Gastroesophageal sphincter (tissue), 4 donors: ENCODE data around the gene SLCO3A1. TPM values are rescaled to one million over a fixed set of nuclear protein-coding genes. Genes with fewer than 3 reads are reported as not detected.

Experiments used
- ATAC-seq: fragments of 150-250 bp; one replicate; pipeline ENCODE4 v1.9.1; 2016; ENCODE audit warnings: mild to moderate bottlenecking, moderate library complexity
- H3K27ac ChIP-seq, 4 donors: fragments of 200-600 bp; sonication (generic) in 3 of 4; 1 replicate in 3 of 4; 2 replicates in 1 of 4; pipeline ENCODE4 v1.5.1; 2016 to 2019
- H3K27me3 ChIP-seq: fragments of 200-600 bp; sonication (generic); one replicate; pipeline ENCODE4 v1.5.1; 2019
- H3K36me3 ChIP-seq, 2 donors: fragments of 200-600 bp; sonication (generic); one replicate each; pipeline ENCODE4 v1.5.1; 2019; ENCODE audit warnings: control low read depth in 1 of 2
- H3K4me1 ChIP-seq, 3 donors: fragments of 200-600 bp; sonication (generic); 1 replicate in 2 of 3; 2 replicates in 1 of 3; pipeline ENCODE4 v1.5.1; 2016 to 2019; ENCODE audit warnings: control low read depth in 2 of 3
- H3K4me3 ChIP-seq, 2 donors: fragments of 200-600 bp; sonication (generic); one replicate each; pipeline ENCODE4 v1.5.1; 2019; ENCODE audit warnings: mild to moderate bottlenecking in 1 of 2, moderate library complexity in 1 of 2
- H3K9me3 ChIP-seq, 3 donors: fragments of 200-600 bp; sonication (generic); one replicate each; pipeline ENCODE4 v1.5.1; 2017 to 2019; ENCODE audit warnings: control low read depth in 2 of 3
- CTCF ChIP-seq, 4 experiments: fragments of 200-600 bp in 2 of 4; fragments of 450-650 bp in 2 of 4; sonication (generic) in 1 of 4; IDR thresholded peaks; one replicate each; pipeline ENCODE4 v1.5.1; 2017 to 2019; ENCODE audit warnings: antibody characterized with exemption in 4 of 4, mild to moderate bottlenecking in 2 of 4, moderate library complexity in 2 of 4
- EP300 ChIP-seq: sonication (generic); formaldehyde crosslinking; IDR thresholded peaks from one replicate; pipeline ENCODE4 v1.6.1; 2017; ENCODE audit warnings: antibody characterized with exemption, mild to moderate bottlenecking
- POLR2A ChIP-seq, 2 donors: fragments of 450-650 bp; IDR thresholded peaks; one replicate each; pipeline ENCODE4 v1.6.1; 2017; ENCODE audit warnings: antibody characterized with exemption in 2 of 2, mild to moderate bottlenecking in 2 of 2, moderate library complexity in 1 of 2
- POLR2AphosphoS5 ChIP-seq: sonication (generic); formaldehyde crosslinking; IDR thresholded peaks from one replicate; pipeline ENCODE4 v1.6.1; 2017; ENCODE audit warnings: antibody characterized with exemption
- WGBS, 2 donors: methylation state at CpG; one replicate each; pipeline ENCODE4 v1.1.5; 2018; ENCODE audit warnings: low coverage in 1 of 2; 5-methylcytosine and 5-hydroxymethylcytosine counted together
- total RNA-seq, 4 donors: library from RNA; depleted of rRNA; stranded (reverse); fragments of >200 nt; gene quantifications; one replicate each; pipeline ENCODE4 v1.1.0, GENCODE V29; 2016

The SLCO3A1 gene
- total RNA-seq, 4 donors from 2014 or later, result 10.1 to 14.4 (median 12.1) TPM

- H3K36me3 ChIP-seq, result no peaks in the 10 kb centered on the region
- WGBS, 2 donors, result 75 to 95% methylated on average over 3 to 4 of the region's 4 CpGs
- no peak for ATAC-seq
- no peak overlapping the region for H3K4me3 ChIP-seq
- H3K27ac ChIP-seq, result no peak overlapping the region
- no peak for TF ChIP-seq EP300
- no peak for TF ChIP-seq CTCF (IDR thresholded peaks at IDR 0.05)
- no peak for TF ChIP-seq POLR2AphosphoS5
- TF ChIP-seq POLR2A (IDR thresholded peaks at IDR 0.05), result no peak
- H3K27me3 ChIP-seq, result no peaks in the 10 kb centered on the region
- no peaks in the 10 kb centered on the region for H3K9me3 ChIP-seq
- no peaks in the 10 kb centered on the region for H3K4me1 ChIP-seq
These were observed 149.2 kb downstream of the SLCO3A1 start for GRCh38 chr15:92002666-92003065.

- no peak overlapping the region for H3K27ac ChIP-seq
- no peaks in the 10 kb centered on the region for H3K9me3 ChIP-seq
- no peak for TF ChIP-seq EP300
- TF ChIP-seq CTCF (IDR thresholded peaks at IDR 0.05), result no peak
- no peak for TF ChIP-seq POLR2AphosphoS5
- no peak for TF ChIP-seq POLR2A (IDR thresholded peaks at IDR 0.05)
- no peaks in the 10 kb centered on the region for H3K27me3 ChIP-seq
- 80 to 91% methylated on average over 7 to 8 of the region's 9 CpGs for WGBS, 2 donors
- no peak for ATAC-seq
- no peaks in the 10 kb centered on the region for H3K4me1 ChIP-seq
- H3K4me3 ChIP-seq, result no peak overlapping the region
- H3K36me3 ChIP-seq, result no peaks in the 10 kb centered on the region
These were observed 150.1 kb downstream of the SLCO3A1 start for GRCh38 chr15:92003515-92004067.

GRCh38 chr15:92005154-92005553 lies 151.6 kb downstream of the SLCO3A1 start:
- Histone ChIP-seq H3K27ac (no peak overlapping the region), H3K4me1 (peaks cover 0 to 6% (median 0%) of the 10 kb centered on the region in 3 donors), H3K9me3 (no peaks in the 10 kb centered on the region), H3K4me3 (no peak overlapping the region), H3K36me3 (no peaks in the 10 kb centered on the region), H3K27me3 (no peaks in the 10 kb centered on the region)
- TF ChIP-seq CTCF (IDR thresholded peaks at IDR 0.05) (no peak), POLR2AphosphoS5 (no peak), POLR2A (IDR thresholded peaks at IDR 0.05) (no peak), EP300 (no peak)
- ATAC-seq, result no peak
- WGBS, 2 donors, result 100% methylated on average over 1 of the region's 6 CpGs; no CpG with 5 or more reads in 1 of the 2 donors

GRCh38 chr15:92006186-92007028 lies 152.9 kb downstream of the SLCO3A1 start:
- no peak for TF ChIP-seq POLR2AphosphoS5
- no peak for TF ChIP-seq EP300
- TF ChIP-seq POLR2A (IDR thresholded peaks at IDR 0.05), result no peak
- TF ChIP-seq CTCF (IDR thresholded peaks at IDR 0.05), result no peak
- ATAC-seq, result no peak
- Histone ChIP-seq H3K36me3 (no peaks in the 10 kb centered on the region), H3K4me1 (peaks cover 0 to 8% (median 0%) of the 10 kb centered on the region in 3 donors), H3K27me3 (no peaks in the 10 kb centered on the region), H3K9me3 (no peaks in the 10 kb centered on the region), H3K4me3 (no peak overlapping the region), H3K27ac (no peak overlapping the region)
- WGBS, 2 donors, result 78 to 89% methylated on average over 5 to 7 of the region's 7 CpGs
